HUES6 (cell line): ENCODE data around the gene MALT1.
A peak's percentile ranks its signal among the peaks of the same experiment; 100 is the strongest.

Experiments
- H3K27ac ChIP-seq: 2 replicates; pipeline ENCODE4 v1.7.0; 2013; ENCODE audit warnings: low read depth, mild to moderate bottlenecking, low read length, inconsistent platforms
- H3K27me3 ChIP-seq: 2 replicates; pipeline ENCODE4 v1.6.1; 2013; ENCODE audit warnings: low read length; ENCODE audit not compliant: control insufficient read depth, insufficient read depth
- H3K36me3 ChIP-seq: 2 replicates; pipeline ENCODE4 v1.6.1; 2013; ENCODE audit warnings: low read length; ENCODE audit not compliant: control insufficient read depth, insufficient read depth
- H3K4me1 ChIP-seq: 2 replicates; pipeline ENCODE4 v1.6.1; 2013; ENCODE audit warnings: low read length; ENCODE audit not compliant: control insufficient read depth, insufficient read depth
- H3K4me3 ChIP-seq: 2 replicates; pipeline ENCODE4 v1.5.1; 2013; ENCODE audit warnings: low read depth, low read length
- H3K9ac ChIP-seq: one replicate; pipeline ENCODE4 v1.6.1; 2013; ENCODE audit warnings: mild to moderate bottlenecking, low read length
- H3K9me3 ChIP-seq: 2 replicates; pipeline ENCODE4 v1.6.1; 2013; ENCODE audit warnings: low read depth, low read length; ENCODE audit not compliant: control insufficient read depth, insufficient read depth

MALT1 gene

DNA sequence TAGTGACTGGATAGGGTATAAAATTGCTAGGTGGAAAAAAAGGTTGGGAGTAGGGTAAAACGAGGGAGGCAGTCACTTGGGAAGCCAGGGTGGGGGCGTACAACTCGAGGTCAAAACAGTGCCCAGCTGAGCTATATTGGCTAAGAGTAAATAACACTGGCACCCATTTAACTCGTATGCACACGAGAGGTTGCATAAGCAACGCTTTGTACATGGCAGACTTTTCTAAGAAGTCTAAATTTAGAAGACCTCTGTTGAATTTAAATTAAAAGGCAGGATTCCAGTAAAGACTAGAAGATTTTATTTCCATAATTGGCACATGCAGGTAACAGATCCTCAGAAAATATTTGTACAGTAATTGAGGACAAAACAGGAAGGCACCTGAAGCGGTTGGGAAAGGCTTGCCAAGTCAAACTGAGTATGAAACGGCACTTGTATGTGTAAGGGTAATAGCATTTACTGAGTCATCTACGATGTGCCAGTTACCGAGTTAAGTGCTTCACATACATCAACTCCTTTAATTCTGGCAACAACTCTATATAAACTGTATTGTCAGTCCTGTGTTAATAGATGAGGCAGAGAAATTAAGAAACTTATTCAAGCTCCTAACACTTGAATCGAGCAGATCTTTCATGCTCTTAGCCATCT lies 1.4 kb upstream of the MALT1 start:
- H3K9me3 ChIP-seq = no peaks in the 10 kb centered on the region
- H3K27me3 ChIP-seq = no peaks in the 10 kb centered on the region
- peak overlapping the region; percentile 84 for H3K9ac ChIP-seq
- H3K4me3 ChIP-seq = peak overlapping the region; percentile 80
- H3K36me3 ChIP-seq = peaks cover 7% of the 10 kb centered on the region; the same call in 1 of the 2 replicates
- peaks cover 22% of the 10 kb centered on the region for H3K4me1 ChIP-seq
- H3K27ac ChIP-seq = no peak overlapping the region

- Histone ChIP-seq H3K9ac (peak overlapping the region; percentile 84), H3K9me3 (no peaks in the 10 kb centered on the region), H3K27me3 (no peaks in the 10 kb centered on the region), H3K27ac (peak overlapping the region; percentile 72), H3K36me3 (peaks cover 7% of the 10 kb centered on the region; the same call in 1 of the 2 replicates), H3K4me3 (peak overlapping the region; percentile 80), H3K4me1 (peaks cover 22% of the 10 kb centered on the region)
Observed at GRCh38 chr18:58670404-58671110, 708 bp upstream of the MALT1 start.

GRCh38 chr18:58671632-58672564 lies 633 bp downstream of the MALT1 start:
- Histone ChIP-seq H3K36me3 (peaks cover 7% of the 10 kb centered on the region; the same call in 1 of the 2 replicates), H3K4me3 (peak overlapping the region; percentile 80), H3K27ac (peak overlapping the region; percentile 4; the same call in 1 of the 2 replicates), H3K9ac (peak overlapping the region; percentile 77), H3K4me1 (peaks cover 22% of the 10 kb centered on the region), H3K9me3 (no peaks in the 10 kb centered on the region), H3K27me3 (no peaks in the 10 kb centered on the region)

- Histone ChIP-seq H3K9me3 (peaks cover 4% of the 10 kb centered on the region; the same call in 1 of the 2 replicates), H3K4me1 (peaks cover 22% of the 10 kb centered on the region), H3K9ac (no peak overlapping the region), H3K27me3 (no peaks in the 10 kb centered on the region), H3K4me3 (peak overlapping the region; percentile 80; the same call in 1 of the 2 replicates), H3K36me3 (peaks cover 7% of the 10 kb centered on the region; the same call in 1 of the 2 replicates), H3K27ac (no peak overlapping the region)
Observed at GRCh38 chr18:58674159-58674558, 2.9 kb downstream of the MALT1 start.

DNA sequence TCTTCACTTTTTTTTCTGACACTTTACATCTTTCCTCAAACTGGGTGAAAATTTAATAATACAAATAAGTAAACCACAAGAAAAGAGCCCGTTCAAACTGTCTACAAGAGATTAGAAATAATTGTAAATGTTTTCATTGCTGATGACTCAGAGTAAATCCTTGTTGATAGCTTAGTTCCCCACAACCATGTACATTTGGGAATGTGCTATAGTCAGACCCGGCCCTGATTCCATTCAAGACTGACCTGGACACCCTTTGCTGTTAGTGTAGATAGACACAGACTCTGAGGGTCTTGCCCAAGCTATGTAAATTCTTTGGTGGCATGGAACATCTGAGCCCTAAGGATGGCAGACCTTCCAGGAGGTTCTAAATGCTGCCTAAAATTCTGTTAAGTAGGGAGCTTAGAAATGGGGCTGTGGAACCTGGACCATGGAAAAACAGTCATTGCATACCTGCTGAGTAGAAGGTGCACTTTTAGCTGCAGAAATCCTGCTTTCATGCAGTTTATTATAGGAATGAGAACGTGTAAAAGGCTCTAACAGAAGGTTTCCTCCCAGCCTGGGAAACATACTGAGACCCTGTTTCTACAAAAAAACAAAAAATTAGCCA lies 3.7 kb downstream of the MALT1 start:
- H3K4me1 ChIP-seq = peaks cover 20% of the 10 kb centered on the region

GRCh38 chr18:58676270-58676669 lies 5.0 kb downstream of the MALT1 start:
- no peak overlapping the region for H3K4me3 ChIP-seq
- peaks cover 15% of the 10 kb centered on the region for H3K36me3 ChIP-seq

More for the DNA sequence above, 3.7 kb downstream of the MALT1 start:
- no peak overlapping the region for H3K9ac ChIP-seq
- no peak overlapping the region; the same call in 1 of the 2 replicates for H3K4me3 ChIP-seq
- H3K36me3 ChIP-seq = peaks cover 9% of the 10 kb centered on the region; the same call in 1 of the 2 replicates
- H3K27ac ChIP-seq = no peak overlapping the region
- H3K9me3 ChIP-seq = peaks cover 4% of the 10 kb centered on the region; the same call in 1 of the 2 replicates
- H3K27me3 ChIP-seq = no peaks in the 10 kb centered on the region

GRCh38 chr18:58682429-58683069 lies 11.3 kb downstream of the MALT1 start:
- Histone ChIP-seq H3K9me3 (peaks cover 4% of the 10 kb centered on the region; the same call in 1 of the 2 replicates), H3K27me3 (no peaks in the 10 kb centered on the region), H3K27ac (no peak overlapping the region), H3K9ac (no peak overlapping the region), H3K4me3 (no peak overlapping the region), H3K4me1 (peaks cover 7% of the 10 kb centered on the region; the same call in 1 of the 2 replicates), H3K36me3 (peaks cover 45% of the 10 kb centered on the region)

More at GRCh38 chr18:58676270-58676669, 5.0 kb downstream of the MALT1 start:
- Histone ChIP-seq H3K9me3 (peaks cover 4% of the 10 kb centered on the region; the same call in 1 of the 2 replicates), H3K27ac (no peak overlapping the region), H3K4me1 (peaks cover 13% of the 10 kb centered on the region; the same call in 1 of the 2 replicates), H3K27me3 (no peaks in the 10 kb centered on the region), H3K9ac (no peak overlapping the region)

- Histone ChIP-seq H3K27ac (no peak overlapping the region), H3K4me1 (no peaks in the 10 kb centered on the region; the same call in 1 of the 2 replicates), H3K4me3 (no peak overlapping the region), H3K9me3 (no peaks in the 10 kb centered on the region), H3K36me3 (peaks cover 53% of the 10 kb centered on the region), H3K9ac (no peak overlapping the region), H3K27me3 (no peaks in the 10 kb centered on the region)
Observed at GRCh38 chr18:58687871-58688308, 16.6 kb downstream of the MALT1 start.

- Histone ChIP-seq H3K27ac (no peak overlapping the region), H3K36me3 (peaks cover 56% of the 10 kb centered on the region), H3K27me3 (no peaks in the 10 kb centered on the region), H3K9me3 (no peaks in the 10 kb centered on the region), H3K9ac (no peak overlapping the region), H3K4me3 (no peak overlapping the region), H3K4me1 (peaks cover 9% of the 10 kb centered on the region; the same call in 1 of the 2 replicates)
Observed at GRCh38 chr18:58690259-58690658, 19.0 kb downstream of the MALT1 start.

GRCh38 chr18:58691256-58691655 lies 20.0 kb downstream of the MALT1 start:
- no peaks in the 10 kb centered on the region for H3K27me3 ChIP-seq
- H3K4me1 ChIP-seq = peaks cover 11% of the 10 kb centered on the region; the same call in 1 of the 2 replicates
- H3K4me3 ChIP-seq = no peak overlapping the region
- peaks cover 53% of the 10 kb centered on the region for H3K36me3 ChIP-seq
- no peak overlapping the region for H3K9ac ChIP-seq
- no peak overlapping the region for H3K27ac ChIP-seq
- no peaks in the 10 kb centered on the region for H3K9me3 ChIP-seq
